Fibroblast of pulmonary artery (primary cell): ENCODE results near the gene C10orf90.

ENCODE experiments used
- DNase-seq: peaks from one replicate; pipeline ENCODE4 v3.0.0-alpha.2; 2010; ENCODE audit warnings: low read depth
- H3K4me3 ChIP-seq: replicated peaks from 2 replicates; pipeline ENCODE4 v1.5.1; 2011; ENCODE audit warnings: low read depth, mild to moderate bottlenecking, control low read depth, low read length, moderate library complexity
- TF ChIP-seq, protein P1 (sequence below): IDR thresholded peaks from 2 replicates; pipeline ENCODE4 v1.5.1; 2011; ENCODE audit warnings: mild to moderate bottlenecking, control low read depth, low read length, inconsistent platforms; ENCODE audit errors: missing control alignments

C10orf90 gene

GRCh38 chr10:126468876-126469643 is 201.4 kb downstream of the C10orf90 start:
- peak; percentile 18 for DNase-seq
- TF ChIP-seq, protein P1, sequence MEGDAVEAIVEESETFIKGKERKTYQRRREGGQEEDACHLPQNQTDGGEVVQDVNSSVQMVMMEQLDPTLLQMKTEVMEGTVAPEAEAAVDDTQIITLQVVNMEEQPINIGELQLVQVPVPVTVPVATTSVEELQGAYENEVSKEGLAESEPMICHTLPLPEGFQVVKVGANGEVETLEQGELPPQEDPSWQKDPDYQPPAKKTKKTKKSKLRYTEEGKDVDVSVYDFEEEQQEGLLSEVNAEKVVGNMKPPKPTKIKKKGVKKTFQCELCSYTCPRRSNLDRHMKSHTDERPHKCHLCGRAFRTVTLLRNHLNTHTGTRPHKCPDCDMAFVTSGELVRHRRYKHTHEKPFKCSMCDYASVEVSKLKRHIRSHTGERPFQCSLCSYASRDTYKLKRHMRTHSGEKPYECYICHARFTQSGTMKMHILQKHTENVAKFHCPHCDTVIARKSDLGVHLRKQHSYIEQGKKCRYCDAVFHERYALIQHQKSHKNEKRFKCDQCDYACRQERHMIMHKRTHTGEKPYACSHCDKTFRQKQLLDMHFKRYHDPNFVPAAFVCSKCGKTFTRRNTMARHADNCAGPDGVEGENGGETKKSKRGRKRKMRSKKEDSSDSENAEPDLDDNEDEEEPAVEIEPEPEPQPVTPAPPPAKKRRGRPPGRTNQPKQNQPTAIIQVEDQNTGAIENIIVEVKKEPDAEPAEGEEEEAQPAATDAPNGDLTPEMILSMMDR = no peak
- H3K4me3 ChIP-seq = no peak overlapping the region

DNA sequence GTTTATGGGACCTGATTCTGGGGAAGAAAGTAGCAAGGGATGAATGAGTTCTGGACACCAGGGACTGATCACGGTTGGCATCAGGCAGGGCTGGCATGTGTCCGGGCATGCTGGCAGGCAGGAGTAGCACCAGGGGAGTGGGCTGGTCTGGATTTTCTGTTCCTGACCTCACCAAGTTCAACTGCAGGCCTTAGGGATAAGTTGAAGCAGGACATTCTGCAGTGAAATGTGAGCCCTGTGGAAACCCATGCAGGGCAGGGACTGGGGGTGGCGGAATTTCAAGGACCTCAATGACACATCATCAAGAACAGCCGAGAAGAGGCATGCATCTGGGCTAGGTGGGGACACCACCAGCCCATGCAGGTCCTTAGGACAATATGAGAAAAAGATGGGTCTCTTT is 202.0 kb downstream of the C10orf90 start:
- no peak for DNase-seq
- TF ChIP-seq, protein P1 = no peak
- no peak overlapping the region for H3K4me3 ChIP-seq

- H3K4me3 ChIP-seq = no peak overlapping the region
- TF ChIP-seq, protein P1 = no peak
- no peak for DNase-seq
Measured at GRCh38 chr10:126465771-126466170, 204.7 kb downstream of the C10orf90 start.

DNA sequence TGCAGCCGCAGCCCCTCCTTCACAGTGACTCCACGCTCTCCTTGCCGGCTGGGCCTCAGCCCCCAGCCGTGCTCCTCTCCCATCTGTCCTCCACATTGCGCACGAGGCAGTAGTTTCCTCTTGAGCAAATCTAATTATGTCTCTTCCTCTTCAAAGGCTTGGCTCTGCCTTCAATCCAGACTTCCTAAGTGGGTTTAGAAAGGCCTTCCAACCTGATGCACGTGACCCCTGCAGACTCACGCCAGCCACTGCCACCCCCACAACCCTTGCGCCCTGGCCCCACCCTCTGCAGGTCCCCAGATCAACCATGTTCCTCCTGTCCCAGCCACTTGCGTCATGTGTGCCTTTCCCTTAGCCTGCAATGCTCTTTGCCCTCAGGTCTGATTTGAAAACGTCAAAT is 207.2 kb downstream of the C10orf90 start:
- TF ChIP-seq, protein P1 = no peak
- DNase-seq = no peak
- H3K4me3 ChIP-seq = no peak overlapping the region

GRCh38 chr10:126461289-126461940 is 209.1 kb downstream of the C10orf90 start:
- no peak for DNase-seq
- no peak overlapping the region for H3K4me3 ChIP-seq
- TF ChIP-seq, protein P1 = no peak

- no peak overlapping the region for H3K4me3 ChIP-seq
- DNase-seq = peak; percentile 86
- TF ChIP-seq, protein P1 = no peak
Measured at GRCh38 chr10:126459878-126460481, 210.5 kb downstream of the C10orf90 start.
